Measurements from ENCODE around the gene KRT24.

DNA sequence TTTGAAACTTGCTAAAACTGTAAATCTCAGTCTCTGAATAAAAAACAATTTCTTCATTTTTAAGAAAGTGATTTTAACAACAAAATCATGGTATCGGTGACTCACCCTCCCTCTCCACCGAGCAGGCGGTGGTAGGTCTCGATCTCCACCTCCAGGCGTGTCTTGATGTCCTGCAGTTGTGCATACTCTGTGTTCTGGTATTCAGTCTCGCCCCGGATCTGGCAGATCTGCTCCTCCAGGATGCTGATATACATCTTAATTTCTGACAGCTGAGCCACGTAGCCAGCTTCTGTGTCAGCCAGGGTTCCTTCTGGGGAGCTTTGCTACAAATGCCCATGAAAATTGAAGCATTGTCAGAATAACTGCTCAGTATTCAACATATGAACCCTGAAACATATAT, 15.4 kb upstream of the KRT24 start:
- TF ChIP-seq, protein P1, sequence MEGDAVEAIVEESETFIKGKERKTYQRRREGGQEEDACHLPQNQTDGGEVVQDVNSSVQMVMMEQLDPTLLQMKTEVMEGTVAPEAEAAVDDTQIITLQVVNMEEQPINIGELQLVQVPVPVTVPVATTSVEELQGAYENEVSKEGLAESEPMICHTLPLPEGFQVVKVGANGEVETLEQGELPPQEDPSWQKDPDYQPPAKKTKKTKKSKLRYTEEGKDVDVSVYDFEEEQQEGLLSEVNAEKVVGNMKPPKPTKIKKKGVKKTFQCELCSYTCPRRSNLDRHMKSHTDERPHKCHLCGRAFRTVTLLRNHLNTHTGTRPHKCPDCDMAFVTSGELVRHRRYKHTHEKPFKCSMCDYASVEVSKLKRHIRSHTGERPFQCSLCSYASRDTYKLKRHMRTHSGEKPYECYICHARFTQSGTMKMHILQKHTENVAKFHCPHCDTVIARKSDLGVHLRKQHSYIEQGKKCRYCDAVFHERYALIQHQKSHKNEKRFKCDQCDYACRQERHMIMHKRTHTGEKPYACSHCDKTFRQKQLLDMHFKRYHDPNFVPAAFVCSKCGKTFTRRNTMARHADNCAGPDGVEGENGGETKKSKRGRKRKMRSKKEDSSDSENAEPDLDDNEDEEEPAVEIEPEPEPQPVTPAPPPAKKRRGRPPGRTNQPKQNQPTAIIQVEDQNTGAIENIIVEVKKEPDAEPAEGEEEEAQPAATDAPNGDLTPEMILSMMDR (IDR thresholded peaks at IDR 0.05) = no peak
- TF ChIP-seq EP300 (IDR thresholded peaks at IDR 0.05) = no peak
